Psoas muscle (tissue), 8 donors: Measurements from ENCODE around the gene TMEM158. TPM values are rescaled to one million over a fixed set of nuclear protein-coding genes. Genes with fewer than 3 reads are reported as not detected.

Experiments
- ATAC-seq, 4 donors: fragments of 200-7000 bp; cut with Tn5 transposase; one replicate each; pipeline ENCODE4 v1.9.1; 2020; ENCODE audit warnings: moderate library complexity in 3 of 4, mild to moderate bottlenecking in 2 of 4
- DNase-seq, 2 donors: peaks; one replicate each; pipeline ENCODE4 v3.0.0-alpha.2; 2020
- H3K27ac ChIP-seq: fragments of 200-600 bp; one replicate; pipeline ENCODE4 v1.8.0; 2022
- H3K27me3 ChIP-seq, 3 donors: fragments of 200-600 bp in 1 of 3; one replicate each; pipeline versions ENCODE4 v1.6.1 to v1.8.0; 2013 to 2022; ENCODE audit warnings: low read length in 2 of 3, mild to moderate bottlenecking in 2 of 3, moderate library complexity in 1 of 3; ENCODE audit not compliant: insufficient read depth in 3 of 3
- H3K36me3 ChIP-seq, 2 donors: fragments of 200-600 bp in 1 of 2; one replicate each; pipeline versions ENCODE4 v1.6.1 to v1.8.0; 2013 to 2022; ENCODE audit warnings: low read depth in 1 of 2, mild to moderate bottlenecking in 1 of 2, moderate library complexity in 1 of 2; ENCODE audit not compliant: insufficient read depth in 1 of 2
- H3K4me1 ChIP-seq: fragments of 200-600 bp; one replicate; pipeline ENCODE4 v1.8.0; 2022
- H3K4me3 ChIP-seq: fragments of 200-600 bp; one replicate; pipeline ENCODE4 v1.8.0; 2022; ENCODE audit warnings: mild to moderate bottlenecking
- H3K9me3 ChIP-seq: fragments of 200-600 bp; one replicate; pipeline ENCODE4 v1.8.0; 2022
- WGBS, 3 donors: extraction: QIAGEN DNeasy Blood & Tissue Kit; methylation state at CpG; one replicate each; pipeline versions ENCODE4 v1.1.6 to v1.1.7; 2013; 5-methylcytosine and 5-hydroxymethylcytosine counted together
- intact Hi-C, 2 donors: fragments of 100-400 bp; cut with DNase I; formaldehyde crosslinking; loops; one replicate each; pipeline versions ENCODE4 v1.11.0 to v1.14.2; 2022
- polyA plus RNA-seq, 3 donors: library from polyadenylated mRNA; stranded (reverse); fragments of 200-250 nt; gene quantifications; one replicate each; pipeline ENCODE4 v1.2.3, GENCODE V29; 2013
- total RNA-seq, 4 donors: library from RNA; stranded (reverse); fragmentation: NEBNext Ultra II Directional in 2 of 4; extraction: Animal tissue kit (Norgen Biotek cat#: 25700) in 2 of 4; gene quantifications; one replicate each; pipeline versions ENCODE4 v1.2.1 to v1.2.4, GENCODE V29; 2021 to 2023
- TF ChIP-seq, protein P1 (sequence below): fragments of 200-600 bp; IDR thresholded peaks from one replicate; pipeline ENCODE4 v1.8.0; 2022; ENCODE audit warnings: antibody characterized with exemption
- donor health status: healthy with polysubstance abuse.
- donor health status: DM: no; HTN: no; CAD: no; lungs with moderate emphysema.
- donor health status: Bipolar disorder and iron deficiency.
- donor health status: healthy.
- donor health status: DM: yes; HTN: yes; CAD: no.
- donor health status: DM: no; HTN: no; CAD: no.
- donor health status: DM: no; HTN: no; CAD: no.
- donor health status: DM: yes; HTN: yes; CAD: no.

Gene TMEM158
- total and polyA plus RNA-seq, 7 donors: 0.48 to 15.7 (median 1.6) TPM

DNA sequence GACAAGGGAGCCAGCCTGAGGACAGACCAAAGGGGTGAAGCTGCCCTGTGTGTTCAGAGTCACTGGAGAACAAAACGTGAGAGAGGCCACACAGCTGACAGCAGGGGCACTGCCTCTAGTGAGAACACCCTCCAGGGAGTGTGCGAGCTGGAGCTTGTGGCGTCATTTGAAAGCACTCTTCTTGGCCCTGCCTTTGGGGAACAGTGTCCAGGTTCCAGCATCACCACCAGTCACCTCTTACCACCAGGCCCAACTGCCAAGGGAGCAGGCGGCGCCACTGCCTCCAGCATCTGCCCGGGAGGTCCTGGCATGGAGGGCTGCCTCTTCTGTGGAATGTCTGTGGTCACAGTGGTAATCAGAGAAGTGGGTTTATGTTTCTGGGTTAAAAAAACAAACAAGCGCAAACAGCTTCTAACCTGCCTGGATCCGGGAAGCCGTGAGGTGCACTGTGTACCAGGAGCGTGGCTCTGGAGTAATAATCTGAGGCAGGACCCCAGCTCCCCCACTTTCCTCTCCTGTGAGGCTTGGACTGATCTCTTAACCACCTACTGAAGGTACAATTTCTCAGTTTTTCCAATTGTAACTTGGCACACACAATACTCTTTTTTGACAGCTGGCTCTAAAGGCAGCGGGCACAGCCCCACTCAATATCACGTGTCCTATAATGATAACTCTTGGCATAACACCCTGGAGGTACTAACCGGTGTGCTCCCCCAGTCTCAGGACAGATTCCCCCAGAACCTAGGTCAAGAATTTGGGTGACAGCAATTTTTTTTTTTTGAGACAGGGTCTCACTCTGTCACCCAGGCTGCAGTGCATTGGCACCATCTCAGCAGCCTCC, 47.7 kb downstream of the TMEM158 start:
- peaks cover 21% of the 10 kb centered on the region for H3K4me1 ChIP-seq
- ATAC-seq: peak; percentile 67 to 86 (median 78)
- TF ChIP-seq, protein P1, sequence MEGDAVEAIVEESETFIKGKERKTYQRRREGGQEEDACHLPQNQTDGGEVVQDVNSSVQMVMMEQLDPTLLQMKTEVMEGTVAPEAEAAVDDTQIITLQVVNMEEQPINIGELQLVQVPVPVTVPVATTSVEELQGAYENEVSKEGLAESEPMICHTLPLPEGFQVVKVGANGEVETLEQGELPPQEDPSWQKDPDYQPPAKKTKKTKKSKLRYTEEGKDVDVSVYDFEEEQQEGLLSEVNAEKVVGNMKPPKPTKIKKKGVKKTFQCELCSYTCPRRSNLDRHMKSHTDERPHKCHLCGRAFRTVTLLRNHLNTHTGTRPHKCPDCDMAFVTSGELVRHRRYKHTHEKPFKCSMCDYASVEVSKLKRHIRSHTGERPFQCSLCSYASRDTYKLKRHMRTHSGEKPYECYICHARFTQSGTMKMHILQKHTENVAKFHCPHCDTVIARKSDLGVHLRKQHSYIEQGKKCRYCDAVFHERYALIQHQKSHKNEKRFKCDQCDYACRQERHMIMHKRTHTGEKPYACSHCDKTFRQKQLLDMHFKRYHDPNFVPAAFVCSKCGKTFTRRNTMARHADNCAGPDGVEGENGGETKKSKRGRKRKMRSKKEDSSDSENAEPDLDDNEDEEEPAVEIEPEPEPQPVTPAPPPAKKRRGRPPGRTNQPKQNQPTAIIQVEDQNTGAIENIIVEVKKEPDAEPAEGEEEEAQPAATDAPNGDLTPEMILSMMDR: no peak
- intact Hi-C loops: no loop called here
- no peaks in the 10 kb centered on the region for H3K27me3 ChIP-seq
- no peaks in the 10 kb centered on the region for H3K9me3 ChIP-seq
- DNase-seq: peak in 1 of 2 donors; percentile 56
- WGBS, 3 donors: 23 to 47% (median 25%) methylated on average over 13 of the region's 13 CpGs
- H3K27ac ChIP-seq: peak overlapping the region; percentile 74
- H3K4me3 ChIP-seq: peak overlapping the region; percentile 19
- H3K36me3 ChIP-seq: no peaks in the 10 kb centered on the region

DNA sequence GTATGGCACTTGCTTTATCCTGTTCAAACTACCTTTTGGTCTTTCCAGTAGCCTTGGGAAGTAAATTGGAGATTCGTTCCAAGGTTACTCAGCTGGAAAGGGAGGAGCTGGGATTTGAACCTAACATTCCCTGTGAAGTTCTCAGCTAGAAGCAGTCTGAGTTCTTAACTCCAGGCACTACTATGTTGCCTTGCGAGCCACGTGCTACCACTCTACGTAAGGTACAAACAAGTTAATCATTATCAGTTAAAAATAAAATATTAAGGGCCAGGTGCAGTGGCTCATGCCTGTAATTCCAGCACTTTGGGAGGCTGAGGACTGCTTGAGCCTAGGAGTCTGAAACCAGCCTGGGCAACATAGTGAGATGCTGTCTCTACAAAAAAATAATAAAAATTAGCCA, 49.2 kb downstream of the TMEM158 start:
- Histone ChIP-seq H3K27ac (peak overlapping the region; percentile 74), H3K27me3 (no peaks in the 10 kb centered on the region), H3K9me3 (no peaks in the 10 kb centered on the region), H3K4me1 (peaks cover 12% of the 10 kb centered on the region), H3K4me3 (no peak overlapping the region), H3K36me3 (no peaks in the 10 kb centered on the region)
- 67 to 87% (median 75%) methylated on average over 4 of the region's 4 CpGs for WGBS, 3 donors
- no peak for ATAC-seq
- DNase-seq: no peak
- TF ChIP-seq, protein P1: no peak
- intact Hi-C loops: no loop called here

Other genes starting within 250 kb of the TMEM158 start
- 10 to 100 TPM; 10.3 to 41.7 (median 16.5) TPM for gene CLEC3B, start 200.0 kb downstream of the TMEM158 start, total RNA-seq
- 10 to 100 TPM; 24.6 to 29.6 (median 26.7) TPM for gene CLEC3B, start 200.0 kb downstream of the TMEM158 start, polyA plus RNA-seq
- 1 to 10 TPM in 1 of 4 donors, under 1 TPM in 3; 0.24 to 1.4 (median 0.37) TPM for gene CDCP1, start 79.9 kb downstream of the TMEM158 start, total RNA-seq
- gene CDCP1, start 79.9 kb downstream of the TMEM158 start, polyA plus RNA-seq: under 1 TPM; 0.01 to 0.65 (median 0.21) TPM
- gene LARS2, start 162.3 kb upstream of the TMEM158 start, total RNA-seq: 10 to 100 TPM in 2 of 4 donors, 1 to 10 TPM in 2; 7.6 to 11.1 (median 9.3) TPM
- gene LARS2, start 162.3 kb upstream of the TMEM158 start, polyA plus RNA-seq: 1 to 10 TPM; 7.4 to 8.3 (median 7.4) TPM